Suprapubic skin (tissue), 3 donors: ENCODE data around the gene INSL3.

Source experiments
- CTCF ChIP-seq, 2 donors: fragments of 200-600 bp in 1 of 2; fragments of 450-650 bp in 1 of 2; sonication (generic) in 1 of 2; IDR thresholded peaks; one replicate each; pipeline ENCODE4 v1.5.1; 2016 to 2019; ENCODE audit warnings: antibody characterized with exemption in 2 of 2, mild to moderate bottlenecking in 1 of 2, moderate library complexity in 1 of 2
- POLR2A ChIP-seq, 2 donors: fragments of 450-650 bp; IDR thresholded peaks; one replicate each; pipeline ENCODE4 v1.6.1; 2017; ENCODE audit warnings: antibody characterized with exemption in 2 of 2, mild to moderate bottlenecking in 2 of 2, moderate library complexity in 2 of 2

DNA sequence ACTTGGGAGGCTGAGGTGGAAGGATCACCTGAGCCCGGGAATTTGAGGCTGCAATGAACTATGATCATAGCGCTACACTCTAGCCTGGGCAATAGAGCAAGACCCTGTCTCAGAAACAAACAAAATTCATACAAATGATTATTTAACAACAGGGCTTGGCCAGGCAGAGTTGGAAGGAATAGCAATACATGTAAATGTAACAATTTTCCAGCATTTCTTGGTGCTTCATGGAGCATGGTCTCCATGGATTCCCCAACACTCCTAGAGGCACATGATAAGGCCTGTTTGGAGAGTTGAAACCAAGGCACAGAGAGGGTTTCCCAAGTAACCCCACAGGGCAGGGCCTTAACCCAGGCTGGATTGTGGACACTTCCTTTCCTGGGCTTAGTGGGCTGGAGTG, 10.2 kb downstream of the INSL3 start:
- no peak for TF ChIP-seq CTCF (IDR thresholded peaks at IDR 0.05)
- no peak for TF ChIP-seq POLR2A (IDR thresholded peaks at IDR 0.05)
